HK-2 (cell line): ENCODE results near the gene IHH.

Experiments
- DNase-seq: peaks from one replicate; pipeline ENCODE4 v3.0.0-alpha.2; 2018; ENCODE audit not compliant: unreplicated experiment

The IHH gene

GRCh38 chr2:219041252-219041651 is 19.5 kb downstream of the IHH start, which contains the start of gene CFAP65:
Gene CFAP65 (minus strand): TSS chr2:219041516. CDS start chr2:219039048, 2,468 bp downstream.
- no peak for DNase-seq

GRCh38 chr2:219038600-219038999 is 22.1 kb downstream of the IHH start:
- DNase-seq: no peak

- DNase-seq: no peak
These were observed 22.8 kb downstream of the IHH start for GRCh38 chr2:219037783-219038499.

- DNase-seq: no peak
These were observed 24.8 kb downstream of the IHH start for GRCh38 chr2:219035942-219036341.

GRCh38 chr2:219034823-219035222 is 25.9 kb downstream of the IHH start:
- no peak for DNase-seq

GRCh38 chr2:219032051-219032745 is 28.5 kb downstream of the IHH start:
- DNase-seq: no peak

- no peak for DNase-seq
These were observed 29.5 kb downstream of the IHH start for GRCh38 chr2:219031005-219031738.

GRCh38 chr2:219030177-219030940 is 30.4 kb downstream of the IHH start:
- DNase-seq: no peak

- DNase-seq: peak; percentile 84
These were observed 30.9 kb downstream of the IHH start for GRCh38 chr2:219029829-219030165.

GRCh38 chr2:219028996-219029828 is 31.5 kb downstream of the IHH start:
- DNase-seq: no peak

GRCh38 chr2:219028141-219028540 is 32.6 kb downstream of the IHH start:
- DNase-seq: no peak

GRCh38 chr2:219027511-219028055 is 33.1 kb downstream of the IHH start:
- no peak for DNase-seq

- no peak for DNase-seq
These were observed 33.8 kb downstream of the IHH start for GRCh38 chr2:219026946-219027345.

GRCh38 chr2:219025637-219026585 is 34.8 kb downstream of the IHH start:
- no peak for DNase-seq

GRCh38 chr2:219024059-219024458 is 36.7 kb downstream of the IHH start:
- no peak for DNase-seq

GRCh38 chr2:219023045-219023605 is 37.6 kb downstream of the IHH start:
- no peak for DNase-seq

GRCh38 chr2:219022616-219023015 is 38.1 kb downstream of the IHH start:
- DNase-seq: no peak

GRCh38 chr2:219022041-219022440 is 38.7 kb downstream of the IHH start:
- no peak for DNase-seq

- no peak for DNase-seq
These were observed 39.1 kb downstream of the IHH start for GRCh38 chr2:219021591-219021990.
